IMR-90 (cell line): ENCODE data around the gene CYP24A1. TPM values are rescaled to one million over a fixed set of nuclear protein-coding genes. Genes with fewer than 3 reads are reported as not detected.

ENCODE experiments used
- ATAC-seq: fragments of 200-7000 bp; cut with Tn5 transposase; 2 replicates; pipeline ENCODE4 v1.9.1; 2020; ENCODE audit warnings: low read depth, mild to moderate bottlenecking, moderate library complexity
- BruUV-seq: library from RNA; stranded (reverse); fragments of 400-500 nt; replicated peaks from 2 replicates; lab custom pipeline; 2021; lab: Mats Ljungman, UMichigan
- CTCF ChIA-PET: fragments of 300-600 bp; formaldehyde crosslinking; extraction: SDS; loops from one replicate; lab custom pipeline; 2021; ENCODE audit warnings: antibody characterized with exemption; lab: Yijun Ruan, JAX
- POLR2A ChIA-PET: fragments of 300-600 bp; sonication (Branson Sonifier 250); formaldehyde crosslinking; loops from one replicate; lab custom pipeline; 2022; ENCODE audit warnings: antibody characterized with exemption; ENCODE audit not compliant: unreplicated experiment; lab: Charles Lee
- DNase-seq: peaks from one replicate; pipeline ENCODE4 v3.0.0; 2013
- H2AFZ ChIP-seq: replicated peaks from 2 replicates; pipeline ENCODE3; 2013; ENCODE audit warnings: low read length, mild to moderate bottlenecking; ENCODE audit not compliant: poor library complexity
- H2AK5ac ChIP-seq: 2 replicates; pipeline ENCODE4 v1.6.1; 2013; ENCODE audit warnings: low read depth, low read length, inconsistent platforms
- H2AK9ac ChIP-seq: replicated peaks from 2 replicates; pipeline ENCODE3; 2013; ENCODE audit warnings: mild to moderate bottlenecking, low read depth, low read length, moderate library complexity; ENCODE audit not compliant: poor library complexity
- H2BK120ac ChIP-seq: 2 replicates; pipeline ENCODE4 v1.6.1; 2013; ENCODE audit warnings: low read depth, low read length, inconsistent platforms
- H2BK15ac ChIP-seq: 3 replicates; pipeline ENCODE4 v1.6.1; 2013; ENCODE audit warnings: low read depth, low read length, inconsistent platforms
- H2BK20ac ChIP-seq: 2 replicates; pipeline ENCODE4 v1.6.1; 2013; ENCODE audit warnings: low read depth, mild to moderate bottlenecking, inconsistent platforms, low read length, moderate library complexity
- H2BK5ac ChIP-seq: 2 replicates; pipeline ENCODE4 v1.6.1; 2013; ENCODE audit warnings: mild to moderate bottlenecking, low read depth, low read length, inconsistent platforms; ENCODE audit not compliant: poor library complexity, severe bottlenecking
- H3K14ac ChIP-seq: replicated peaks from 2 replicates; pipeline ENCODE4 v1.6.1; 2013; ENCODE audit warnings: low read depth, low read length, inconsistent platforms
- H3K18ac ChIP-seq: 2 replicates; pipeline ENCODE4 v1.6.1; 2013; ENCODE audit warnings: low read depth, low read length, control low read depth
- H3K23ac ChIP-seq: 2 replicates; pipeline ENCODE4 v1.6.1; 2013; ENCODE audit warnings: low read depth, low read length, inconsistent platforms
- H3K27ac ChIP-seq: 2 replicates; pipeline ENCODE4 v1.5.1; 2013; ENCODE audit warnings: mild to moderate bottlenecking, control low read depth, low read length; ENCODE audit not compliant: insufficient read depth
- H3K27me3 ChIP-seq: 2 replicates; pipeline ENCODE4 v1.6.1; 2013; ENCODE audit warnings: low read length; ENCODE audit not compliant: control insufficient read depth, insufficient read depth
- H3K36me3 ChIP-seq: 2 replicates; pipeline ENCODE4 v1.6.1; 2013; ENCODE audit warnings: low read length, mixed read lengths; ENCODE audit not compliant: control insufficient read depth, insufficient read depth
- H3K4ac ChIP-seq: 2 replicates; pipeline ENCODE4 v1.6.1; 2013; ENCODE audit warnings: low read depth, low read length, inconsistent platforms
- H3K4me1 ChIP-seq: 2 replicates; pipeline ENCODE4 v1.6.1; 2013; ENCODE audit warnings: low read length, mixed read lengths; ENCODE audit not compliant: control insufficient read depth, insufficient read depth
- H3K4me2 ChIP-seq: 2 replicates; pipeline ENCODE4 v1.6.1; 2013; ENCODE audit warnings: low read depth, mild to moderate bottlenecking, control low read depth, low read length, moderate library complexity
- H3K4me3 ChIP-seq: 2 replicates; pipeline ENCODE4 v1.5.1; 2013; ENCODE audit warnings: low read depth, mild to moderate bottlenecking, control low read depth, low read length, moderate library complexity; ENCODE audit not compliant: insufficient read depth
- H3K56ac ChIP-seq: 2 replicates; pipeline ENCODE4 v1.6.1; 2013; ENCODE audit warnings: low read length, inconsistent platforms; ENCODE audit not compliant: insufficient read depth; ENCODE audit errors: extremely low read depth
- H3K79me1 ChIP-seq, 2 experiments: 2 replicates each; pipeline ENCODE4 v1.6.1; 2013; ENCODE audit warnings: low read length in 2 of 2, inconsistent platforms in 1 of 2, low read depth in 1 of 2
- H3K9ac ChIP-seq: 2 replicates; pipeline ENCODE4 v1.6.1; 2013; ENCODE audit warnings: low read depth, low read length, control low read depth
- H3K9me1 ChIP-seq: 2 replicates; pipeline ENCODE4 v1.6.1; 2013; ENCODE audit warnings: low read length, inconsistent platforms; ENCODE audit not compliant: insufficient read depth
- H3K9me3 ChIP-seq: 2 replicates; pipeline ENCODE4 v1.6.1; 2013; ENCODE audit warnings: low read length; ENCODE audit not compliant: control insufficient read depth, insufficient read depth
- H4K20me1 ChIP-seq: 2 replicates; pipeline ENCODE4 v1.6.1; 2013; ENCODE audit warnings: low read length, inconsistent platforms; ENCODE audit not compliant: insufficient read depth
- H4K5ac ChIP-seq: 2 replicates; pipeline ENCODE4 v1.6.1; 2013; ENCODE audit warnings: mild to moderate bottlenecking, low read depth, low read length, control low read depth
- H4K8ac ChIP-seq, 2 experiments: 2 replicates each; pipeline ENCODE4 v1.6.1; 2013; ENCODE audit warnings: low read depth in 2 of 2, low read length in 2 of 2, control low read depth in 1 of 2, inconsistent platforms in 1 of 2
- H4K91ac ChIP-seq: 2 replicates; pipeline ENCODE4 v1.6.1; 2013; ENCODE audit warnings: low read depth, low read length, inconsistent platforms; ENCODE audit not compliant: insufficient read depth
- CEBPB ChIP-seq: IDR thresholded peaks from 2 replicates; pipeline ENCODE4 v1.6.1; 2012; ENCODE audit warnings: low read depth, low read length, improper control_type of control experiment
- CHD1 ChIP-seq: IDR thresholded peaks from 2 replicates; pipeline ENCODE4 v1.6.1; 2012; ENCODE audit warnings: low read depth, low read length, improper control_type of control experiment
- CTCF ChIP-seq: conservative IDR thresholded peaks from 2 replicates; pipeline ENCODE4 v1.5.1; 2012; ENCODE audit warnings: mild to moderate bottlenecking, low read depth, low read length, improper control_type of control experiment
- ELK1 ChIP-seq: fragments of 150-350 bp; IDR thresholded peaks from 2 replicates; pipeline ENCODE4 v1.6.1; 2016; ENCODE audit warnings: low read depth, mild to moderate bottlenecking, low read length, moderate library complexity, borderline replicate concordance
- FOS ChIP-seq: fragments of 150-350 bp; IDR thresholded peaks from 2 replicates; pipeline ENCODE4 v1.6.1; 2016; ENCODE audit warnings: low read depth, low read length
- MAFK ChIP-seq: IDR thresholded peaks from 2 replicates; pipeline ENCODE4 v1.6.1; 2012; ENCODE audit warnings: low read depth, low read length, improper control_type of control experiment
- MAZ ChIP-seq: IDR thresholded peaks from 2 replicates; pipeline ENCODE4 v1.6.1; 2012; ENCODE audit warnings: low read depth, mild to moderate bottlenecking, low read length, improper control_type of control experiment, moderate library complexity, borderline replicate concordance
- MXI1 ChIP-seq: IDR thresholded peaks from 2 replicates; pipeline ENCODE4 v1.6.1; 2012; ENCODE audit warnings: low read depth, mild to moderate bottlenecking, low read length, moderate library complexity, borderline replicate concordance
- NFE2L2 ChIP-seq: fragments of 150-350 bp; IDR thresholded peaks from 2 replicates; pipeline ENCODE4 v1.6.1; 2016; ENCODE audit warnings: low read depth, mild to moderate bottlenecking, low read length
- POLR2A ChIP-seq: IDR thresholded peaks from 2 replicates; pipeline ENCODE4 v1.6.1; 2012; ENCODE audit warnings: mild to moderate bottlenecking, low read depth, low read length
- RAD21 ChIP-seq: IDR thresholded peaks from 2 replicates; pipeline ENCODE4 v1.6.1; 2012; ENCODE audit warnings: low read length, improper control_type of control experiment
- RCOR1 ChIP-seq: IDR thresholded peaks from 2 replicates; pipeline ENCODE4 v1.6.1; 2012; ENCODE audit warnings: mild to moderate bottlenecking, low read length, improper control_type of control experiment; ENCODE audit not compliant: insufficient replicate concordance
- SMC3 ChIP-seq: fragments of 150-350 bp; IDR thresholded peaks from 2 replicates; pipeline ENCODE4 v1.6.1; 2016; ENCODE audit warnings: low read depth, mild to moderate bottlenecking, antibody characterized with exemption, low read length, moderate library complexity
- USF2 ChIP-seq: fragments of 150-350 bp; IDR thresholded peaks from 2 replicates; pipeline ENCODE4 v1.6.1; 2017; ENCODE audit warnings: mild to moderate bottlenecking, antibody characterized with exemption, low read length, low read depth
- WGBS, 2 experiments: methylation state at CpG; one replicate each; pipeline versions ENCODE4 v1.1.5 to v1.1.7; 2013; ENCODE audit warnings: missing lambda C conversion rate in 2 of 2; ENCODE audit not compliant: insufficient read length in 1 of 2; ENCODE audit errors: extremely low coverage in 2 of 2; 5-methylcytosine and 5-hydroxymethylcytosine counted together
- dilution Hi-C: fragments of 300-500 bp; cut with HindIII; formaldehyde crosslinking; loops from one replicate; pipeline ENCODE4 v1.14.3; 2018; ENCODE audit warnings: low sequenced_read_pairs; ENCODE audit not compliant: unreplicated experiment
- in situ Hi-C: fragments of 300-500 bp; cut with MboI; formaldehyde crosslinking; loops from 3 replicates; pipeline ENCODE4 v1.14.3; 2019; ENCODE audit warnings: low sequenced_read_pairs, inconsistent platforms, mixed read lengths
- intact Hi-C: fragments of 100-400 bp; cut with micrococcal nuclease; formaldehyde crosslinking; loops from 2 replicates; pipeline ENCODE4 v1.10.0; 2022
- polyA plus RNA-seq, 3 experiments: library from polyadenylated mRNA; depleted of rRNA; stranded (reverse); fragments of >200 nt; gene quantifications; 2 replicates each; pipeline ENCODE4 v1.2.3, GENCODE V29; 2012; ENCODE audit warnings: low replicate concordance in 1 of 3
- total RNA-seq: library from RNA; depleted of rRNA; stranded (reverse); fragments of >200 nt; gene quantifications from 2 replicates; pipeline ENCODE4 v1.2.3, GENCODE V29; 2012

CYP24A1 gene
- total and polyA plus RNA-seq, 2 of the 4 experiments (the other 2 are of a cell fraction) = not detected

- no peak for TF ChIP-seq CHD1
- no peak for TF ChIP-seq CEBPB
- TF ChIP-seq RAD21 = no peak
- TF ChIP-seq CTCF = no peak
- TF ChIP-seq SMC3 = no peak
- TF ChIP-seq USF2 = no peak
- no peak for TF ChIP-seq NFE2L2
- TF ChIP-seq FOS = no peak
- no peak for TF ChIP-seq MAFK
- TF ChIP-seq MAZ = no peak
- TF ChIP-seq POLR2A = no peak
- no peak for TF ChIP-seq MXI1
- no peak for TF ChIP-seq ELK1
- no peak for TF ChIP-seq RCOR1
- no peak overlapping the region for H2BK15ac ChIP-seq
- no peak overlapping the region for H2AFZ ChIP-seq
- H2BK5ac ChIP-seq = no peak overlapping the region
- H3K23ac ChIP-seq = no peak overlapping the region
- H3K9me1 ChIP-seq = peaks cover 5% of the 10 kb centered on the region; the same call in 1 of the 2 replicates
- dilution Hi-C loops = loop anchor here (25.0 kb wide), 1 partner anchor 112 kb away; no protein-coding TSS in a partner anchor
- no peaks in the 10 kb centered on the region for H4K20me1 ChIP-seq
- H3K9ac ChIP-seq = no peak overlapping the region
- no peak overlapping the region for H4K91ac ChIP-seq
- H2AK9ac ChIP-seq = no peak overlapping the region
- H3K9me3 ChIP-seq = no peaks in the 10 kb centered on the region
- H3K4me2 ChIP-seq = no peak overlapping the region
- no peak overlapping the region for H4K8ac ChIP-seq
- in situ Hi-C loops = loop anchor here (5.0 to 25.0 kb wide), 2 partner anchors 97 to 212 kb away; no protein-coding TSS in a partner anchor
- no peaks in the 10 kb centered on the region for H3K4me1 ChIP-seq
- H3K79me1 ChIP-seq = no peaks in the 10 kb centered on the region
- H3K56ac ChIP-seq = no peak overlapping the region
- intact Hi-C loops = loop anchor here (1.0 to 5.0 kb wide), 4 partner anchors 52 to 622 kb away; no protein-coding TSS in a partner anchor
- H3K36me3 ChIP-seq = no peaks in the 10 kb centered on the region
- no peak overlapping the region for H2BK20ac ChIP-seq
- BruUV-seq = no TSS peak
- ATAC-seq (0 out of 2 replicates have a peak, but pooled peaks have one; percentile 12), DNase-seq (no peak)
- H2AK5ac ChIP-seq = no peak overlapping the region
- H4K5ac ChIP-seq = no peak overlapping the region
- no peak overlapping the region for H3K14ac ChIP-seq
- ChIA-PET CTCF (interaction anchor here (0.9 to 4.9 kb wide), 9 partner anchors 19 to 108 kb away, joined by 3 to 66 read pairs (median 5); no protein-coding TSS in a partner anchor), POLR2A (interaction anchor here (0.7 kb wide), 1 partner anchor 105 kb away, joined by 3 read pairs; no protein-coding TSS in a partner anchor)
- H3K27ac ChIP-seq = no peak overlapping the region
- H3K27me3 ChIP-seq = peaks cover 10% of the 10 kb centered on the region; the same call in 1 of the 2 replicates
- 100% methylated on average over 1 of the region's 6 CpGs; no CpG with 5 or more reads in 1 of the 2 experiments for WGBS, 2 experiments
- no peak overlapping the region for H2BK120ac ChIP-seq
- no peak overlapping the region for H3K4ac ChIP-seq
- H3K4me3 ChIP-seq = no peak overlapping the region
- H3K18ac ChIP-seq = no peak overlapping the region
These were observed 25.5 kb upstream of the CYP24A1 start for GRCh38 chr20:54199283-54199682.
